Stimulated activated CD8-positive, alpha-beta memory T cell treated with anti-CD3 and anti-CD28 coated beads, Interleukin-2, amount 100 ng/mL, for 48 hours (primary cell): ENCODE measurements around the gene FAM180B.
"Not testable (repeated sequence)": the region's sequence is repeated elsewhere in the genome, so short reads cannot be mapped to it uniquely, and the experiment has no call there.

Source experiments
- DNase-seq, 2 donors: peaks; one replicate each; pipeline ENCODE4 v3.0.0-alpha.2; 2020; ENCODE audit warnings: low read depth in 2 of 2

FAM180B gene

DNA sequence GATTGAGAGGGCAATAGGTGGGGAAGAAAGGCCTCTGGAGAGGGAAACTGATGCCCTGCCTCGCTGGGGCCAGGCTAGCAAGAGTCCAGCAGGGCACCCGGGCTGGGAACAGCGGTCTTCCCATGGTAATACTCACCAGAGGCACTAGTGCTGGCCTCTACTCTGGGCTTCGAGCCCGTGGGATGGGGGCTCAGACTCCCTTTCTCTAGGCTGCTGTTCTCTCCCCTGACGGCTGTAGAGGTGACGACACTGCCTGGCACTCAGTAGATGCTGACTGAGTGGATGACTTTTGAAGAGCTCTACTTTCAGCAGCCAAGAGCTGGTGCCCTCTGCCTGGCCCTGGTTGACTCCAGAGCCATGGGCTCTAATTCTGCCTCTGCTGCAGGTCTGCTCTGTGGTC, 8.6 kb downstream of the FAM180B start:
- no peak for DNase-seq

GRCh38 chr11:47595967-47596366, 9.5 kb downstream of the FAM180B start:
- no peak for DNase-seq

DNA sequence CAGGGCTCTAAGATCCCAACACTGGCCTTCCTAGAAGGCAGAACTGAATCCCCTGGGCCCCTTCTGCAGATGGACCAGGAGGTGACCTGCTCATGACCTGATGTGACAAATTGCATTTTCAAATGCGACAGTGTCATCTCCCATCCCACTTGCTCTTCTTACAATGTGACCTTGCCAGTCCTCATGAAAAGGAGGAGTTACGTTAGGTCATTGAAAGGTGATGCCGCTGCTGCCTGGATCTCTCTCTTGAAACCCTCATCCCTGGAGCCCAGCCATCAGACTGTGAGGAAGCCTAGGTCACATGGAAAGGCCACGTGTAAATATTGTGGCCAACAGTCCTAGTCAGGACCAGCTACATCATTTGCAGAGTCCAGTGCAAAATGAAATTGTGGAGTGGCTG, 13.4 kb downstream of the FAM180B start:
- no peak for DNase-seq

DNA sequence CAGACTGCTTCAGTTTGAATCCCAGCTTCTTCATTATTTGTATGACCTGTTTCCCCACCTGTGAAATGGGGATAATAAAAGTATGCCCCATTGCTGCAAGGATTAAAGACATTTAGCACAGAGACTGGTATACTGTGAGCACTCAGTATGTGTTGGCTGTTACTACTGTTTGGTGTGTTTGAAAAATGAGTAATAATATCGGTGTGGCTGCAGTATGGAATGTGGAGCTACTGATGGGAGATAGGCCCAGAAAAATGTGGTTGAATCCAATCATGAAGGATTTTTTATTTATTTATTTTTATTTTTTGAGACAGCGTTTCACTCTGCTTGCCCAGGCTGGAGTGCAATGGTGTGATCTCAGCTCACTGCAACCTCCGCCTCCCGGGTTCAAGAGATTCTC, 16.8 kb downstream of the FAM180B start:
- no peak for DNase-seq

GRCh38 chr11:47605921-47606320, 19.4 kb downstream of the FAM180B start:
- no peak for DNase-seq

GRCh38 chr11:47606731-47607130, 20.3 kb downstream of the FAM180B start:
- DNase-seq: no peak

- no peak for DNase-seq
These were observed 20.9 kb downstream of the FAM180B start for GRCh38 chr11:47607380-47607779.

DNA sequence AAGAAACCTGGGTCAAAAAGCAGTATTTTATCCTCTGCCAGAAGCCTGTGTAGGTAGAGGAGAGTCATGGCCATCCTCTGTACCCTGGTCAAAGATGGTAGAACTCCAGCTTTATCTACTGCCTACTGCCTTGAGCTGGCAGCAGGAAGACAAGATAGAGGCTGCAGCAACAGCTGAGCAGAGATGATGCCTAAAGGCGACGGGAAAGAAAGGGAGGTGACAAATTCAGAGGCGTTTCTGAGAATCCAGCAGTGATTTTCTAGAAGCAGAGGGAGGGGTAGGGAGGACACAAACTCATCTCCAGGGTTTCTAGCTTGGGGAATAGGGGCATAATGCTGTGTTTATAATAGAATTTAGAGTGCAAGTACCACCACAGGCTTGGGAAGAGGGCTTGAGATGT, 23.2 kb downstream of the FAM180B start:
- DNase-seq: no peak

DNA sequence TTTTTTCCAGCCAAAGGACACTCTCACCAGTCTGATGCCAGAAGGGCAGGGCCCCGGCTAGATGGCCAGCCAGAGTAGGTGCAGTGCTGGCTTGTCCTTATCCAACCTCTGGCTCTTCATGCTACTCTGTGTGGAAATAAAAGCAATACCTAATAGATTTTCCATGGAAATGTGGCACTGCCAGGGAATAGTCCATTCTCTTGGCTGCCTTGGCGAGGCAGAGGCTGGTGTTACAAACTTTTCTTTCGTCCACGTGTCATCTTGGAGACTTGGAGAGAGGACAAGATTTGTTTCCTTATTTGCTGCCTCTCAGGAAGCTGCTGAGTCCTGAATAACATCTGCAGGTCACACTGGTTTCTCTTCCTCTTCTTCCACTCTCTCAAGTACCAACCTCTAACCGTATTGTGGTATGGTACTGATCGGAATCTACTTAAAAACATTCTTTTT, 24.9 kb downstream of the FAM180B start:
- DNase-seq: no peak

- DNase-seq: no peak
These were observed 28.8 kb downstream of the FAM180B start for GRCh38 chr11:47615249-47615648.

DNA sequence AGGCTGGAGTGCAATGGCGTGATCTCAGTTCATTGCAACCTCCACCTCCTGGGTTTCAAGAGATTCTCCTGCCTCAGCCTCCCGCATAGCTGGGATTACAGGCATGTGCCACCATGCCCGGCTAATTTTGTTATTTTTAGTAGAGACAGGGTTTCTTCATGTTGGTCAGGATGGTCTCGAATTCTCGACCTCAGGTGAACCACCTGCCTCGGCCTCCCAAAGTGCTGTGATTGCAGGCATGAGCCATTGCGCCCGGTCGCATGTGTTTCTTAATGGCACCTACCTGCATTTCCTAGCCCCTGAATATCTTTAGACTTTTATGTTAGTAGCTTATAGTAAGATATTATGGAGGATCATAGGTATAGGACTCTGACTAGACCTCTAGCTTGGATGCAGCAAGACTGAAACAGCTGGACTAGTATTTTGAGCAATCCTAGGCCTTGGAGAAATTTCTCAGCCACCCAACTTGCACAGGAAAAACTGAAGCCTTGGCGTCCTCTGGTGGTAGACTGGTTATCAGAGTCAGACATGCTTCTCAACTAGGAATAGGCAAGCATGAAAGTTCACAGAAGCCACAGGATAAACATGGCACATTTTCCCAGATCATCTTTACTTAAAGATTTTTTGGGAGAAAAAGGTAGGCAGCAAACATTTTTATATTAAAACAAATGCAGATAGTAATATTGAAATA, 30.4 kb downstream of the FAM180B start:
- no peak for DNase-seq

DNA sequence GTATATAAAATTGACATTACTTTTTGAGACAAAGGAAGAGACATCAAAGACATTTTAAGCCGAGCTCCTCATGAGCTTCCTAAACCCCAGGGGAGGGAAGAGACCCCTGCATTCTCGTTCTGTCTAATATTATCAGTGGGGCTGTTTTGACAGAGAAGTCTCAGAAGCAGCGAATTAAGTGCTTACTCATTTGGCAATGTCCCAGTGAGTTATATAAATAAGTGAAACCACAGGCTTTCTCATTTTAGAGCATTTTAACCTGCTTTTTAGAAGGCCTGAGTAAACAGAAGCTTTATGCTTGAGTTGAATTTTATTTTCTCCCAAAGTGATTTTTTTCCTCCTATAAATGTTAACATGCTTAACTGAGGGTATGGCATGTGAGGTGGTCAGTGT, 30.9 kb downstream of the FAM180B start:
- DNase-seq: no peak

- no peak for DNase-seq
These were observed 34.4 kb downstream of the FAM180B start for GRCh38 chr11:47620836-47621378.

GRCh38 chr11:47626234-47626633, 39.8 kb downstream of the FAM180B start:
- DNase-seq: no peak

DNA sequence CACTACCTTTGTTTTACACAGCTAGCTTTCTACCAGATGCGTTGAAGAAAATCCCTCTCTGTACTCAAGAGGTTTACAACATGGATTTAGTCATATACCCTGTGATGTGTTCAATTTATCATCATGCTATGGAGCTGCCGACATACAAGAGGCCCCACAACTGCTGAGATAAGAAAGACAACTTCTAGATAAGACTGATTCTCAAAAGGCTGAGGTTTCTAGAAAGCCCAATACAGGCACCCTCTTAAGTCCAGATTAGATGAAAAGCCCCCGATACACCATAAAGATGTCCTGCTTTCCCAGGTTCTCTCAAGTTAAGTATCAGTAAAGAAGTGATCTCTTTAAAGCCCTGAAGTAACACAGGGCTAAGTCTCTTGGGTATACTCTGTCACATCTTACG, 41.5 kb downstream of the FAM180B start:
- DNase-seq: no peak

- no peak for DNase-seq
These were observed 45.0 kb downstream of the FAM180B start for GRCh38 chr11:47631473-47631872.

GRCh38 chr11:47636331-47636730, 49.9 kb downstream of the FAM180B start:
- not testable (repeated sequence) for DNase-seq
